ENCODE data around the gene INSIG1. TPM values are rescaled to one million over a fixed set of nuclear protein-coding genes. Genes with fewer than 3 reads are reported as not detected.

Gene INSIG1
- polyA plus RNA-seq, 3 donors, result 37.1 to 85.6 (median 39.6) TPM

DNA sequence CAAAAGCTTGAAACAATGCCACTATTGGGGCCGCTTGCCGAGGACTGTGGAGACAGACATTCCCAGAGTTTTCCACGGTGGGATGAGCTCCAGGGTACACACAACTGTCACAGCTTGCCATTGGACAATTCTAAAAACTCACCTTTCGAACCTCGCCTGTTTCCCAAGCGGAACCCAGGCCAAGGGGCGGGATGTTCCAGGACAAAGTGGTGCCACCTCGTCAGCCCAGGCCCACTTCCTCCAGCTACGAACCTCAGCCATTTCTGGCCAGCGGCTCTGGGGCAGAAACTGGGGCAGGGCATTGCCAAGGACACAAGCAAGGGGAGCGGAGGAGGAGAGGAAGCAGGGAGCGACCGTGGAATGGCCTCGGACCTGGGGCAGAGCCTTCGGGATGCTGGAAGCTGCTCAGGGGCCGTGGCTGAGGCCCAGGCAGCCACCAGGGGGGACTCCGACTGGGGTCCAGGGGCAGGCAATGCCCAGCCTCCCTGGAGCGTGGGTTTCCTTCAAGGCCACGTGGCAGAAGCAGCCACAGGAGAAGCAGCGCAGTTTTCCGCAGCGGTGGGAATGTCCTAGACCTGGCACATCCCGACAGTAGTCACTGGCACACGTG, 44.7 kb upstream of the INSIG1 start:
- 93% methylated on average over 23 of the region's 24 CpGs for WGBS (ENCODE audit: insufficient coverage)
- no peak overlapping the region for H3K27ac Mint-ChIP-seq
- Histone ChIP-seq H3K9me3 (replicated peaks in 1 of 2; ENCODE audit: control insufficient read depth in 1 of 2, insufficient read depth in 1 of 2, low read length in 2 of 2) (no peaks in the 10 kb centered on the region), H3K79me2 (ENCODE audit: insufficient read depth, low read length) (no peaks in the 10 kb centered on the region), H2AFZ (ENCODE audit: insufficient read depth, low read depth, low read length, poor library complexity, severe bottlenecking) (no peak overlapping the region), H3K4me3 (replicated peaks in 1 of 3; ENCODE audit: low read depth in 2 of 3, low read length in 3 of 3) (no peak overlapping the region), H3K9ac (ENCODE audit: insufficient read depth, low read length, poor library complexity, severe bottlenecking) (no peak overlapping the region), H3K27me3 (ENCODE audit: control insufficient read depth in 2 of 2, insufficient read depth in 2 of 2, low read length in 2 of 2) (no peaks in the 10 kb centered on the region), H4K20me1 (ENCODE audit: insufficient read depth, low read length) (no peaks in the 10 kb centered on the region), H3K4me1 (ENCODE audit: control insufficient read depth in 1 of 2, insufficient read depth in 2 of 2, low read length in 2 of 2) (peaks cover 0 to 6% of the 10 kb centered on the region in 2 donors), H3K27ac (ENCODE audit: low read depth in 1 of 2, low read length in 2 of 2) (no peak overlapping the region), H3K4me2 (replicated peaks; ENCODE audit: extremely low read depth, low read length, poor library complexity, severe bottlenecking) (no peak overlapping the region), H3K36me3 (replicated peaks in 1 of 2; ENCODE audit: control insufficient read depth in 1 of 2, insufficient read depth in 2 of 2, low read length in 2 of 2) (no peaks in the 10 kb centered on the region)
- intact Hi-C loops (cut with micrococcal nuclease), result no loop called here
- no peak for DNase-seq
- TF ChIP-seq, protein P1, sequence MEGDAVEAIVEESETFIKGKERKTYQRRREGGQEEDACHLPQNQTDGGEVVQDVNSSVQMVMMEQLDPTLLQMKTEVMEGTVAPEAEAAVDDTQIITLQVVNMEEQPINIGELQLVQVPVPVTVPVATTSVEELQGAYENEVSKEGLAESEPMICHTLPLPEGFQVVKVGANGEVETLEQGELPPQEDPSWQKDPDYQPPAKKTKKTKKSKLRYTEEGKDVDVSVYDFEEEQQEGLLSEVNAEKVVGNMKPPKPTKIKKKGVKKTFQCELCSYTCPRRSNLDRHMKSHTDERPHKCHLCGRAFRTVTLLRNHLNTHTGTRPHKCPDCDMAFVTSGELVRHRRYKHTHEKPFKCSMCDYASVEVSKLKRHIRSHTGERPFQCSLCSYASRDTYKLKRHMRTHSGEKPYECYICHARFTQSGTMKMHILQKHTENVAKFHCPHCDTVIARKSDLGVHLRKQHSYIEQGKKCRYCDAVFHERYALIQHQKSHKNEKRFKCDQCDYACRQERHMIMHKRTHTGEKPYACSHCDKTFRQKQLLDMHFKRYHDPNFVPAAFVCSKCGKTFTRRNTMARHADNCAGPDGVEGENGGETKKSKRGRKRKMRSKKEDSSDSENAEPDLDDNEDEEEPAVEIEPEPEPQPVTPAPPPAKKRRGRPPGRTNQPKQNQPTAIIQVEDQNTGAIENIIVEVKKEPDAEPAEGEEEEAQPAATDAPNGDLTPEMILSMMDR (IDR thresholded peaks at IDR 0.05), result no peak
- peaks cover 9% of the 10 kb centered on the region for H3K4me1 Mint-ChIP-seq
- H3K9me3 Mint-ChIP-seq, result peaks cover 0 to 6% (median 0%) of the 10 kb centered on the region in 7 donors
- no peak overlapping the region for H3K4me3 Mint-ChIP-seq
- no peaks in the 10 kb centered on the region for H3K36me3 Mint-ChIP-seq
- H3K27me3 Mint-ChIP-seq (ENCODE audit: low read depth in 3 of 3), result peaks cover 3 to 11% (median 3%) of the 10 kb centered on the region in 3 donors

DNA sequence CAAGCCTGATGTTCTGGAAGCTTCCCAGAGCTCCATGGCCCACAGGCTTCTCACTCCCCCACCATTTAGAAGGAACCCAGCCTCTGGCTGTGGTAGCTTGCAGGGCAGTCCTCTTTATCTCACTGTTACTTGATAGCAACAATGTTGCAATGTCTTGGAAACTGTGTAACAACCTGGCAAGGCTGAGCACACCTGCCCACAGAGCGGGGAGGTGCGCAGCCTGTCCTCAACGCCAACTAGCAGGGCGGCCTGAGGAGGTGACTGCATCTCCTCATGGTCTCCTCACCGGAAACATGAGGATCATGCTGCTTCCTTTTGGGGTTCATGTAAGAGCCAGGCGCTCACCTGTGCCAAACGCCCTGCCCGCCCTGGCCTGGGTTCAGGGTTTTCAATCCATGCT, 43.7 kb upstream of the INSIG1 start:
- no peak overlapping the region for H3K9ac ChIP-seq (ENCODE audit: insufficient read depth, low read length, poor library complexity, severe bottlenecking)
- H3K4me1 ChIP-seq (ENCODE audit: control insufficient read depth in 1 of 2, insufficient read depth in 2 of 2, low read length in 2 of 2), result peaks cover 0 to 6% of the 10 kb centered on the region in 2 donors
- Mint-ChIP-seq H3K4me3 (no peak overlapping the region), H3K27me3 (ENCODE audit: low read depth in 3 of 3) (peaks cover 3 to 11% (median 3%) of the 10 kb centered on the region in 3 donors), H3K36me3 (no peaks in the 10 kb centered on the region), H3K9me3 (peaks cover 0 to 6% (median 0%) of the 10 kb centered on the region in 7 donors), H3K27ac (peak overlapping the region in 1 of 7 donors; percentile 26), H3K4me1 (peaks cover 9% of the 10 kb centered on the region)
- intact Hi-C loops (cut with micrococcal nuclease), result no loop called here
- no peaks in the 10 kb centered on the region for H3K9me3 ChIP-seq (replicated peaks in 1 of 2; ENCODE audit: control insufficient read depth in 1 of 2, insufficient read depth in 1 of 2, low read length in 2 of 2)
- H3K27me3 ChIP-seq (ENCODE audit: control insufficient read depth in 2 of 2, insufficient read depth in 2 of 2, low read length in 2 of 2), result no peaks in the 10 kb centered on the region
- H3K4me2 ChIP-seq (replicated peaks; ENCODE audit: extremely low read depth, low read length, poor library complexity, severe bottlenecking), result no peak overlapping the region
- H3K79me2 ChIP-seq (ENCODE audit: insufficient read depth, low read length), result no peaks in the 10 kb centered on the region
- WGBS (ENCODE audit: insufficient coverage), result 93% methylated on average over 8 of the region's 8 CpGs
- no peak overlapping the region for H3K4me3 ChIP-seq (replicated peaks in 1 of 3; ENCODE audit: low read depth in 2 of 3, low read length in 3 of 3)
- H4K20me1 ChIP-seq (ENCODE audit: insufficient read depth, low read length), result no peaks in the 10 kb centered on the region
- TF ChIP-seq, protein P1 (IDR thresholded peaks at IDR 0.05), result no peak
- no peak overlapping the region for H2AFZ ChIP-seq (ENCODE audit: insufficient read depth, low read depth, low read length, poor library complexity, severe bottlenecking)
- DNase-seq, result no peak
- H3K27ac ChIP-seq (ENCODE audit: low read depth in 1 of 2, low read length in 2 of 2), result no peak overlapping the region
- no peaks in the 10 kb centered on the region for H3K36me3 ChIP-seq (replicated peaks in 1 of 2; ENCODE audit: control insufficient read depth in 1 of 2, insufficient read depth in 2 of 2, low read length in 2 of 2)

All from CD14-positive monocyte (primary cell).